Astrocyte (in vitro differentiated cells and primary cell): ENCODE data around the gene CDHR2.

Source experiments
- CTCF ChIP-seq: IDR thresholded peaks from 2 replicates; pipeline ENCODE4 v1.5.1; 2011; ENCODE audit warnings: low read depth, mild to moderate bottlenecking, inconsistent platforms, low read length, moderate library complexity; ENCODE audit not compliant: insufficient read depth
- EZH2 ChIP-seq: IDR thresholded peaks from 2 replicates; pipeline ENCODE4 v1.6.1; 2012; ENCODE audit warnings: mild to moderate bottlenecking, low read length, inconsistent platforms; ENCODE audit not compliant: insufficient read depth

- TF ChIP-seq CTCF, result no peak
- TF ChIP-seq EZH2, result no peak
Measured at GRCh38 chr5:176559683-176560082, 10.5 kb downstream of the CDHR2 start.
